GM19452 (cell line): ENCODE data around the gene NCOA6.
"Not testable (repeated sequence)": the region's sequence is repeated elsewhere in the genome, so short reads cannot be mapped to it uniquely, and the experiment has no call there.

Source experiments
- ATAC-seq: cut with Tn5 transposase; IDR thresholded peaks from one replicate; pipeline ENCODE4 v1.9.1; 2021; ENCODE audit not compliant: unreplicated experiment

Gene NCOA6

DNA sequence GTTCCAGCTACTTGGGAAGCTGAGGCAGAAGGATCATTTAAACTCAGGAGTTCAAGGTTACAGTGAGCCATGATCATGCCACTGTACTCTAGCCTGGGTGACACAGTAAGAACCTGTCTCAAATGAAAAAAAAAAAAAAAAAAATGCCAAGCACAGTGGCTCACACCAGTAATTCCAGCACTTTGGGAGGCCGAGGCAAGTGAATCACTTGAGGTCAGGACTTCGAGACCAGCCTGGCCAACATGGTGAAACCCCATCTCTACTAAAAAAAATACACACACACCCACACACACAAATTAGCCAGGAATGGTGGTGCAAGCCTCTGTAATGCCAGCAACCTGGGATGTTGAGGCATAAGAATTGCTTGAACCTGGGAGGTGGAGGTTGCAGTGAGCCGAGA lies 102.9 kb downstream of the NCOA6 start:
- not testable (repeated sequence) for ATAC-seq

- no peak for ATAC-seq
Measured at GRCh38 chr20:34720266-34720665, 105.2 kb downstream of the NCOA6 start.

GRCh38 chr20:34719242-34720017 lies 106.0 kb downstream of the NCOA6 start:
- ATAC-seq = peak; percentile 86

DNA sequence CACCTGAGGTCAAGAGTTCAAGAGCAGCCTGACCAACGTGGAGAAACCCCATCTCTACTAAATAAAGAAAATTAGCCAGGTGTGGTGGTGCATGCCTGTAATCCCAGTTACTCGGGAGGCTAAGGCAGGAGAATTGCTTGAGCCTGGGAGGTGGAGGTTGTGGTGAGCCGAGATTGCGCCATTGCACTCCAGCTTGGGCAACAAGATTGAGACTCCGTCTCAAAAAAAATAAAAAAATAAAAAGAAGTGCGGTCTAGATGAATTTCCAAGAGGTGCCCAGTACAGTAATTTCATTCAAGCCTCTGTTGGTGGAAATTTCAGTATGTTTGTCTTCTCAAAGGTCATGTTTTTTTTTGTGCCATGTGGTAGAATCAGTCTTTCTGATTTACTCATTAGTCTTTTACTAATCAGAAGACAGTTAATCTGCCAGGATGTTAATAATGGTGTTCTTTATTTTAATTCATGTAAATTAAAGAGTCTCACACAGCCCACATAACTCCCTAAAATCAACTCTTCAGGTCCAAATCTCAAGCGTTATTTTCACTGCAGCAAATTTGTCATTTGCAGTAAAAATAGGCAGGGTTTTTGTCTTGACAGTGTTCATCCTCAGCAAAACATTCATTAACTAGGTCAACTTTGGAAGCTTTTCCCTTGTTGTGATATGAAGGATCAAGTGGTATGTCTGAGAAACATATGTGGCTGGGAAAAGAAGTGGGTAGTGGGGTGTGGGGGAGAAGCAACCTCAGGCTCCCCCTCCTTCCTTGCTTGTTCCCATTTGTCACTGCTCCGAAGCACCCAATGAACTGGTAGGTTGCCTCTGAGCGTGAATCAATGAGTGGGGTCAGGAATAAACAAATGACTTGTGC lies 108.0 kb downstream of the NCOA6 start:
- ATAC-seq = no peak

DNA sequence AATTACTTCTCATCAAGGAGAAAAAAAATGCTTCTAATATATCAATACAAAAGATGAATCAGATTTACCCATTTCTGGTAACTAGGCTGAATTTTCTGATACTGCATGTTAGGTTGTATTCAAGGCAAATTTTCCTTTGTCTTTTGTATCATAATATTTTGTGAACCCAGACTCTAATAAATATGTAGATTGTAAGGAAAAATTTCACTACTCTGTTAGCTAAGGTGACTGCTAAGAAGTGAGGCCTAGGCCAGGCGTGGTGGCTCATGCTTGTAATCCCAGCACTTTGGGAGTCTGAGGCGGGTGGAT lies 108.6 kb downstream of the NCOA6 start:
- no peak for ATAC-seq

DNA sequence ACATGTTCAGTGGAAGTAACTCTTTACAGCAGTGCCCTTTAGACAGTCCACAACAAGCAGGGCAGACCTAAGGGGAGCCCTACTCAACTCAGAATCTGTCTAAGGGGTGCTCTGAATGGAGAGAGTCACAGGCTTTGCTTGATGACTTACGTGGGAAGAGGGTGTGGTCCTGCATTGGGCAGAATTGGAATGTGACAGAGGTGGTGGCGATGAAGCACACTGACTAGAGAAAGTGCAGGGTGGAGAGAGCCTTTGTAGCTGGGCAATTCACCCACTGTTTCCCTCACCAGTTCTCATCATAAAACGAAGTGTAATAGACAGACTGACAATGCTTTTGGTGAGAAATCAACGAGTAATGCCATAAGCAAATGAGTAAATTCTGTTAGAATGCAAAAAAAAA lies 110.1 kb downstream of the NCOA6 start:
- no peak for ATAC-seq

DNA sequence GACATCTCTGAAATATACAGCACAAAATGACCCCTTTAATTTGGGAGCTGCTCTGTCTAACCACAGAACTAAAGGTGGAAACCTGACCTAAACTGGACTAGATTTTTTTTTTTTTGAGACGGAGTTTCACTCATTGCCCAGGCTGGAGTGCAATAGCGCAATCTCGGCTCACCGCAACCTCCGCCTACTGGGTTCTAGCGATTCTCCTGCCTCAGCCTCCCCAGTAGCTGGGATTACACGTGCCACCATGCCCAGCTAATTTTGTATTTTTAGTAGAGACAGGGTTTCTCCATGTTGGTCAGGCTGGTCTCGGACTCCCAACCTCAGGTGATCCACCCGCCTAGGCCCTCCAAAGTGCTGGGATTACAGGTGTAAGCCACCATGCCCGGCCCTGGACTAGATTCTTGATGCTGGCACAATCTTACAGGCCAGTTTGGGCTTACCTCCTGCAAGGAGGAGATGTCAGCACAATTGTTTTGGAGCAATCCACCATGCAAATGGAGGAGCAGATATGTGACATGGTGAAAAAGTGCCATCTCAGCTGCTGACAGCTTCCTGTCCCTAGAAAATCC lies 111.4 kb downstream of the NCOA6 start:
- not testable (repeated sequence) for ATAC-seq

DNA sequence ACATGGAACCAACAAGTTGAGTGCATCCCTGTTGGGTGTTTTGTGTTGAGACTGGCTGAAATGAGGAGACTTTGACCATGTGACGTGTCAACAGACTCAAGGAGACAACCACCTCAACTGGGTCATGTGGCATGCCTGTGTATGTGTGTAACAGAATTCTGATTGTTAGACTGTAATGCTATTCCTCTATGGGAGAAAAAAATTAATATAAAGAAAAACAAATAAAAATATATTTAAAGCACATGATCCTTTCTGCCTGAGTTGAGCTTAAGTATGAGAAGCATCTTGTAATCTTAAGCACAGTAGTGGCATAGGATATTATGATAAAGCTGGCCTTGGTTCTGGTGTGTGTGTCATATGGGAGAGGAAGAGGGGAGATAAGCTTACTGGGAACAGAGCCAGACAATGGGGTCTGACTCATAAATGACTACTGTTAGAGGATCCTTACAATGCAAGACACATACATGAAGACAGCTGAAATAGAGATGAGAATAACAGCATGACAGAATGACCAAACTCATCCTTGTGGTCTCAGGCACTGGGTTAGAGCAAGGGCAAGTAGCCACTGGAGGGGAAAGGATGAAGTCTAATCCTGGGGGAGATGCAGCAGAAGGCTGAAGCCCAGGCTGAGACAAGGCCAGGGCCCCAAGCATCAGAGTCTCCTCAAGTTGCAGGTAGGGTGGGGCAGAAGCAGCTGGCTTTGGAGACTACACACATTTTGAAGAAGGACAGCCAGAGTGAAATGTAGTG lies 112.1 kb downstream of the NCOA6 start:
- no peak for ATAC-seq

DNA sequence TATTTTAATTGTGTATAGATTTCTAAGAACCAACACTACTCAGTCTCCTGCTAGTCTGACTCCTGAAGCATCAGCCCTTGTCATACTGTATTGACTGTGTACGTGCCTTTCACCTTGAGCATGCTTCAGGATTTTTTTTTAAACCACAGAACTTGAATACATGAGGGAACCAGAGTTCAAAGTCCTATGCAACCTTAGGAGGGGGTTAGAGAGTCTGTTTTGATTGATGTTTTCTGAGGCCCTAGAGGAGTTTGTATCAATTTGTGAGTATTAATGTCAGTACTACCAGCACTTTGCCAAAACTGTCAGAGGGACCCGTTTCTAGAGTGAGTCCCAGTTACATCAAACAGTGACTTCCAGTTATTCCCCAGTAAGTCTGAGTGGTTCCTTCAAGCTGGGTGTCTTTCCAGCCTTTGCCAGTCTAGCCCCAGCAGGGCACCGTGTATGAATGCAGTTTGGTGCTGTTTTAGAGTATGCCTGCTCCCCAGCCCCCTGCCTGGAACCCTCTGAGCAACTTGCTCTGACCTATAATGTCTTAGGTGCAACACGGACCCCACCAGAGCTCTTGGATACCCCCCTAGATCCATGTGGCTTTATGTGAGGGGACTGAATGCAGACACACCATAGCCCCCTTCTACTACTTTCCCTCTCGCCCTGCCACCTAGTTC lies 112.8 kb downstream of the NCOA6 start:
- ATAC-seq = no peak

GRCh38 chr20:34711813-34712430 lies 113.5 kb downstream of the NCOA6 start:
- ATAC-seq = no peak

DNA sequence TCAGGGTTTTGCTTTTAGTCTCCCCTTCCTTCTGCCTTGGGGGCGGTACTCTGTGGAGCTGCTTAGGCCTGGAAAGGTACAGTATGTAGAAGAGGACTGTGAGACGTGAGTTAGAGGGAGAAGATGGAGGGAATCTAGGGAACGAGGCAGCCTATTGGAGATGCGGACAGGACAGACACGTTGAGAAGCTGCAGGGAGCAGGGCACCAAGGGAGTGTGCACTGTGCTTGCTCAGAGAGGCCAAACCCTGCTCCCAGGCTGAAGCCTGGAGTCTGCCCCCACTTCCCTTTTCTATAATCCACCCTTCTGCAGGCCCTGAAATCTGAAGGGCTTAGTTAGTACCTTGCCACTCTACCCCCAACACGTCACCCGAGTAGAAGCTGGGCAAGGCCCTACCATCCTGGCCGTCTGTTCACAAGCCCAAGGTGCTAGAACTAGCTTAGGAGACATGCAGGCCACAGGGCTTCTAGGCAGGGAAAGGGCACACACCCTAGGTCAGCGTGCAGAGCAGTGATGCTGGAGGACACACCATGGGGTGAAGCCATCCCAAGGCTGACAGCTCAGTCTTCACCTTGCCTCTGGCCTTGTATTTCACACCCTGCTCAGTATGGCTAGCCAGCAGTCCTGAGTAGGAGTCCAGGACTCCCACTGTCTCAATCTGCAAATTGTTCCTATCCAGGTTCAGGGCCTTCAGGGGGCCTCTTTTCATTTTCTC lies 114.4 kb downstream of the NCOA6 start:
- no peak for ATAC-seq

DNA sequence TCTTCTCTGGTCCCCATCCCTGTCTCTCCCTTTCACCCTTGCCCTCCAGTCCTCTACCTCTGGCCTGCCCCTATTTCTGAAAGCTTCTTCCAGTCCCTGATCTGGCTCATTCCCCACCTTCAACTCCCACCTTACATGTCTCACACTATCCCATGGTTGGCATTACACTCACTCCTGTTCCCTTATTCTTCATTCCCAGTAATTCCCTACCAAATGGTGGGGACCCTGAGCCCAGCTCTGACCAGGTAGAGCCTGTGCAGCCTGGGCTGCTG lies 114.9 kb downstream of the NCOA6 start:
- ATAC-seq = no peak

GRCh38 chr20:34709831-34710567 lies 115.5 kb downstream of the NCOA6 start:
- peak; percentile 32 for ATAC-seq

GRCh38 chr20:34709044-34709830 lies 116.2 kb downstream of the NCOA6 start:
- peak; percentile 50 for ATAC-seq

DNA sequence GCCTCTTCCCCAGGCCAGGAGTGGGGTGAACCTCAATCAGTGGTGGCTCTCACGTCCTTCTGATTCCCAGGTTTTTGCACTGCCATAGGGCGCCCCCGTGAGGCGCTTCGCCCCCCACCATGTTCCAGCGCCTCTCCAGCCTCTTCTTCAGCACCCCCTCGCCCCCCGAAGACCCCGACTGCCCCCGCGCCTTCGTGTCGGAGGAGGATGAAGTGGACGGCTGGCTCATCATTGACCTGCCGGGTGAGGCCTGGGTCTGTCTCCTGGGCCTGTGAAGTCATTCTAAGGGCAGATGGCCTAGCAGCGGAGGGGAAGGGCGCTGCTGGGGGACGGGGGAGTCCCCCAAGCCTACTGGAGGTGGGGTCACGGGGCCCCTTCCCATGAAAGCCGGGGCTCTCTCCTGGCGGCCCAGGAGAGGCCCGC lies 116.8 kb downstream of the NCOA6 start:
- ATAC-seq = peak; percentile 1

DNA sequence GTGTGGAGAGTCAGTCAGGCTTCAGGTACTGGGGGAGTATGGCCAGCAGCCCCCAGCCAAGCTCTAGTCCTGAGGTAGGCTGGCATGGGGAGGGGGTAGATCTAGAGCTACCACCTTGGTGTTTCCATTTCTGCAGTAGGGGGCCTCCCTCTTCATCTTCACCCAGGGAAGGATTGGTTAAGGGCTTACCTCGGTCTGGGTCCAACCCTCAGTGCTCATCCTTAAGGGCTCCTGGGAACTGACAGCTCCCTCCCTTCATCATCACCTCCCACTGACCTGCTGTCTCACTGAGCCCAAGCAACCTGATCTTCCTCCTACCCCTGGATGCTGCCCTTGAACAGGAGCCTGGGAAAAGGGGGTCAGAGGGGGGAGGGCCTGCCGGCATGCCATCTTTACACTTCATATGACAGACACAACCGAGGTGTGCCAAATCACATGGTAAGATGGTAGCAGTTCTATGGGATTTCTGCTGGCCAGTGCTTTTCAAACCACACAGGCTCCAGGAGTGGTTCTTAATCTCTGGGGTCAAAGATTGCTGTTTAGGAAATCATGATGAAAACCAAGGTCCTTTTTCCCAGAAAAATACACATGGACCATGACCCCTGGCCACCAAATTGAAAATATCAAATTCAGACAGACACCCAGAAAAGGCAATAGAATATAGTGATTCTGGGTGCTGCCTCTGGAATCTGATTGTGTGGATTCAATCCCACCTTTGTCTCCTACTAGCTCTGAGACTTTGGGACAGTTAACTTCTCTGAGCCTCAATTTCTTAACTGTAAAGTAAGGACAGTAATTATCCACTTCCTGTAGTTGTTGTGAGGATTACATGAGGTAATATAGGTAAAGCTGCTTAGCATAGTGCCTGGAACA lies 118.3 kb downstream of the NCOA6 start:
- no peak for ATAC-seq

DNA sequence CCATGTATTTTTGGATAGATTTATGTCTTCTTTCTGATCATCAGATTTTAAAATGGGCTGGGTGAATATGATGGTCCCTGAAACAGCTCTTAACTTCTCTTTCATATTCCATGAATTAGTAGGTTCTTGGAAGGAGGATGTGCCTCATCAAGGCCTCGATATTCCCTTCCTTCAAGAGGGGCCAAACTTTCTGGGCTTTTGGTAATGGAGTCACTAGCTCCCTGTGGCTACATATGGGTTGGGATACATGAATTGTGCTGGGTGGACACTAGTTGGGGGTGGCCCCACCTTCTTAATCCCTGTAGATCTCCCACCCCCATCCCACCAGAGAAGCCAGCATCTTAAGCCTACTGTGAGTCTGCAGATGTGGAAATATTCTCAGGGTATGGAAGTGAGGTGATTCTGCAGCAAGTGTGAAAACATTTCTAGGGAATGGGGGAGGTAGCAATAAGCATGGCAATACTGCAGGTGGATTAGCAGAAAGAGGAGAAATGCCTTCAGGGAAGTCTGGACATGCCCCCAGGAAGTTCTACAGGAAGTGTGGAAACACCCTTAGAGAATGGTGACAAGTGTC lies 119.1 kb downstream of the NCOA6 start:
- no peak for ATAC-seq
